Activated T-helper 1 cell treated with anti-CD3 and anti-CD28 coated beads, Interleukin-12 subunit alpha, Interleukin-12 subunit beta, Interleukin-2, Interleukin-4 antibody, amounts not matched to agents 30 ng/mL and 10 ng/mL and 1 ng/mL, durations not matched to agents 14 hours and 24 hours and 36 hours (primary cell): ENCODE results near the gene BRCA1. TPM values are rescaled to one million over a fixed set of nuclear protein-coding genes. Genes with fewer than 3 reads are reported as not detected.

ENCODE experiments used
- DNase-seq: peaks from one replicate; pipeline ENCODE4 v3.0.0; 2021; ENCODE audit warnings: low spot score
- H3K27ac Mint-ChIP-seq: one replicate; pipeline ENCODE4 v1.8.0; 2021; ENCODE audit warnings: mild to moderate bottlenecking, mixed read lengths
- H3K27me3 Mint-ChIP-seq: one replicate; pipeline ENCODE4 v1.8.0; 2022; ENCODE audit warnings: mild to moderate bottlenecking, moderate library complexity, mixed read lengths; ENCODE audit not compliant: insufficient read depth
- H3K36me3 Mint-ChIP-seq: one replicate; pipeline ENCODE4 v1.8.0; 2021; ENCODE audit warnings: low read depth, mixed read lengths
- H3K4me1 Mint-ChIP-seq: one replicate; pipeline ENCODE4 v1.8.0; 2021; ENCODE audit warnings: low read depth, mixed read lengths
- H3K4me3 Mint-ChIP-seq: one replicate; pipeline ENCODE4 v1.8.0; 2021; ENCODE audit warnings: mild to moderate bottlenecking, moderate library complexity, mixed read lengths
- H3K9me3 Mint-ChIP-seq: one replicate; pipeline ENCODE4 v1.8.0; 2021; ENCODE audit warnings: mixed read lengths
- intact Hi-C: fragments of 100-400 bp; cut with micrococcal nuclease; formaldehyde crosslinking; loops from one replicate; pipeline ENCODE4 v1.15.1; 2024
- total RNA-seq: library from RNA; stranded (reverse); gene quantifications from 2 replicates; pipeline ENCODE4 v1.2.3, GENCODE V29; 2022

Gene BRCA1
- total RNA-seq, 1 donor from 2014 or later: 79.8 TPM

DNA sequence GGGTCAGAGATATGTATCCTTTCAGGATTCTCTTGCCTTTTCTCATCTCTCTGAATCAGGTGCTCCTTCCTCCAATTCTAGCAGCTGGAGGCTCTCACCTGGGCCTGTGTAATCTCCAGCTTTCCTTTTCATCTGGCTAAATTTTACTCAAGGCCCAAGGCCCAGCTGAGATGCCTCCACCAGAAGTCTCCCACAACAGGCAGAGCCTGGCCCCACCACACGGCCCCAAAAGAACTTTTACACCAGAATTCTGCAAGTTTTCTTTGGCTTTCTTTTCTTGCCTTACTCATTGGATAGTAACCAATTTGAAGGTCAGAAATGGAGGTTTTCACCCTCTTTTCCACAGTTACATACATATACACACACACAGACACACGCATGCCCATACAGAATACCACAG lies 85.5 kb downstream of the BRCA1 start:
- no peak for DNase-seq
- Mint-ChIP-seq H3K4me1 (no peaks in the 10 kb centered on the region), H3K27me3 (no peaks in the 10 kb centered on the region), H3K9me3 (no peaks in the 10 kb centered on the region), H3K27ac (no peak overlapping the region), H3K36me3 (peaks cover 9% of the 10 kb centered on the region), H3K4me3 (no peak overlapping the region)
- intact Hi-C loops: no loop called here

- Mint-ChIP-seq H3K9me3 (no peaks in the 10 kb centered on the region), H3K27me3 (no peaks in the 10 kb centered on the region), H3K36me3 (no peaks in the 10 kb centered on the region), H3K4me1 (no peaks in the 10 kb centered on the region), H3K4me3 (no peak overlapping the region), H3K27ac (no peak overlapping the region)
- intact Hi-C loops: no loop called here
- no peak for DNase-seq
Observed at GRCh38 chr17:43034894-43035293, 90.3 kb downstream of the BRCA1 start.

DNA sequence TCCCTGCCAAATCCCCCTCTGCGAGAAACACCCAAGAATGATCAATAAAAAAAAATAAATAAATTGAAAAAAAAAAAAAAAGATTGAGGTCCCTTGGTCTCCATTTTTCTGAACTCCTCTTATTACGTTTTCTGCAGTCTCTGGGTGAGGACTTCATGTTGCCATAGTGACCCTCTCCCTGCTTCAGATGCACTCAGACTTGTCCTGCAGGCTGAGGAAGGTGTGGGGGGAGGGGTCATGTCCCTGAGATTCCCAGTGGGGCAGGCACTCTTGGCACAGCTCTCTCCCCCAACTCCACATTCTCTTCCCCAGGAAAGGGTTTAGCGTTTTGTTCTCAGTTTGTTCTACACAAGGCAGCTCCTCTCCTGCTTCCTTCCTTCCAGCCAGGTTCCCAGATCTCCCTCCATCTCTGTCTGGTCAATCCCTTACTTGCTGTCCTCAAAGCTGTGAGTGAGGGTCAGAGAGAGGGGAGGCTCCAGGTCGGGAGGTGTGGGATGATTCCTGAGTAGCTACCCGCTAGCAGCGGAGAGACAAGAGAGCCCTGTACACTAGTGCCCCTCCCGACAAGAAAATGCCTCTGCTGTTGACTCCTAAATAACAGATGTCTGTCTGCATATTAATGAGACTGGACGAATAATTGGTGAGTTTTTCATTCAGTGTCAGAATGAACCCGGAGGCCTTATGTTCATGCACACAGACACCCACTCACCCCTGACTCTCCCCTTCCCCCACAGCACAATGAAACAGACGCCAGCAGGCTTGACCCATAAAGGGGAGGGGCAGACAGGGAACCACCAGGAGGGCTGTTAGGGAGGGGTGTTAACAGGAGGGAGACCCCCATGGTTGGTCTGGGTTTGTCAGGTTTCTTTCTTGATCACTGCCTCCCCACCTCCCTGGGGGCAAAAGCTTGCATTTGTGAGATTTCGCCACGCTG lies 90.9 kb downstream of the BRCA1 start:
- intact Hi-C loops: no loop called here
- no peaks in the 10 kb centered on the region for H3K9me3 Mint-ChIP-seq
- no peak overlapping the region for H3K27ac Mint-ChIP-seq

GRCh38 chr17:43031666-43032065 lies 93.5 kb downstream of the BRCA1 start:
- H3K4me1 Mint-ChIP-seq: no peaks in the 10 kb centered on the region
- intact Hi-C loops: no loop called here
- peaks cover under 1% of the 10 kb centered on the region for H3K27me3 Mint-ChIP-seq
- no peak for DNase-seq
- H3K36me3 Mint-ChIP-seq: no peaks in the 10 kb centered on the region
- H3K4me3 Mint-ChIP-seq: no peak overlapping the region
- H3K9me3 Mint-ChIP-seq: no peaks in the 10 kb centered on the region
- no peak overlapping the region for H3K27ac Mint-ChIP-seq

More for the DNA sequence above, 90.9 kb downstream of the BRCA1 start:
- H3K4me1 Mint-ChIP-seq: no peaks in the 10 kb centered on the region
- H3K4me3 Mint-ChIP-seq: no peak overlapping the region
- H3K36me3 Mint-ChIP-seq: no peaks in the 10 kb centered on the region
- no peaks in the 10 kb centered on the region for H3K27me3 Mint-ChIP-seq
- DNase-seq: no peak

GRCh38 chr17:43030137-43030767 lies 94.9 kb downstream of the BRCA1 start:
- Mint-ChIP-seq H3K4me3 (no peak overlapping the region), H3K36me3 (no peaks in the 10 kb centered on the region), H3K27me3 (peaks cover 9% of the 10 kb centered on the region), H3K4me1 (no peaks in the 10 kb centered on the region), H3K9me3 (no peaks in the 10 kb centered on the region), H3K27ac (no peak overlapping the region)
- no peak for DNase-seq
- intact Hi-C loops: no loop called here

- no peak overlapping the region for H3K4me3 Mint-ChIP-seq
- DNase-seq: no peak
- H3K27ac Mint-ChIP-seq: no peak overlapping the region
- peaks cover 10% of the 10 kb centered on the region for H3K4me1 Mint-ChIP-seq
- peaks cover 2% of the 10 kb centered on the region for H3K36me3 Mint-ChIP-seq
- intact Hi-C loops: loop anchor here (10.0 kb wide), 1 partner anchor 286 kb away; no protein-coding TSS in a partner anchor
- no peaks in the 10 kb centered on the region for H3K9me3 Mint-ChIP-seq
- peaks cover 17% of the 10 kb centered on the region for H3K27me3 Mint-ChIP-seq
Observed at GRCh38 chr17:43028221-43028861, 96.8 kb downstream of the BRCA1 start.

DNA sequence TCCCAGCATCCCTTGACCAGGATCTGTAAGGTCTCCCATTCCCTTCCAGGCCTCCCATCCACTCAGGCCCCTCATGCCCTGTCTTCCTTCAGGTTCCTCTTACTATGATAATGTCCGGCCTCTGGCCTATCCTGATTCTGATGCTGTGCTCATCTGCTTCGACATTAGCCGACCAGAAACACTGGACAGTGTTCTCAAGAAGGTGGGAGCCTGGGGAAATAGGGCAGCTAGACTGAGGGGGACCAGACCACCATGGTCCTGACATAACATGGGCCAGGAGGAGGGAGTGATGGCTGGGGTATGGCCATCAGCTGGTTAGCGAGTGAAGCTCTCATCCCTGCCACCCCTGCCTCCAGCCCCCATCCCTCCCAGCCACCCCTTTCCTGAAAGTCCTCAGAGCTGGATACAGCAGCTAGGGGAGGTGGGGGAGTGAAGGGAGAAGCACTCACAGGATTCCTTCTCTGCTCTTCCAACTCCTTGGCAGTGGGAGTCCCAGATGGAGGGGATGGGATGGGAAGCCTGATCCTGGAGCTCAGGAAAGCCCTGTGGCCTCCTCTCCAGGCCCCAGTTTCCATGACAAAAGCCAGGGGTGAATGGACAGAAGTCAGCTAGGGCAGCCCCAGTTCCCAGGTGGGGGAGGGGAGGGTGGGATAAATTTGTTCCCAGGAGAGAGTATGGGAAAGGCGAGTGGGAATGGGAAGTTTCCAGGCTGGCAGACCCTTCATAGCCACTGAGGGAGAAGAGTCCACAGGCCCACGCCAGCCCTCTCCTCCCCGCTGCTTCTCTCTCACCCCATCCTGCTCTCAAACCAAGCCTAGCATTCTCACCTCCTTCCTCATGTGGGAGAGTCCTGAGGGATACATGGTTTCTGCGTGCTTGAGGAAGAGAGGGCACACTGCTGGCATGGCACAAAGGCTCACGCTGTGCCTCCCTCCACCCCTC lies 97.8 kb downstream of the BRCA1 start:
- Mint-ChIP-seq H3K4me1 (peaks cover 10% of the 10 kb centered on the region), H3K27ac (no peak overlapping the region), H3K27me3 (peaks cover 17% of the 10 kb centered on the region), H3K9me3 (no peaks in the 10 kb centered on the region), H3K36me3 (peaks cover 2% of the 10 kb centered on the region), H3K4me3 (no peak overlapping the region)
- intact Hi-C loops: loop anchor here (10.0 kb wide), 1 partner anchor 287 kb away; no protein-coding TSS in a partner anchor
- no peak for DNase-seq

DNA sequence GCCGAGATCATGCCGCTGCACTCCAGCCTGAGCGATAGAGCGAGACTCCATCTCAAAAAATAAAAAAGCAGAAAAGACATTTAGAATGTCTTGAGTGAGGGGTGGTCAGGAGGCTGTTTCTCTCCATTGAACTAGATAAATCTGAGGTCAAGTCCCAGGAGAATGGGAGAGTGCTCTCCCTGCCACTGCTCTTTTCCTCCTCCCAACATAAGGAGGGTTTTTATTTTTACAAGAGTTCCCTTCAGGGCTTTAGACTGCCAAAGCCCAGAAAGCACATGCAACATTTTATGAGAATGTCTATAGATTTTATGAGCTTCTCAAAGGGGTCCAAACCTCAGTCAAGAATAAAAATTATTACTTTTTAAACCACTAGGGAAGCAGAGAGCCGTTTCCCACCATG lies 98.6 kb downstream of the BRCA1 start:
- H3K4me3 Mint-ChIP-seq: no peak overlapping the region
- peaks cover 17% of the 10 kb centered on the region for H3K27me3 Mint-ChIP-seq
- no peak for DNase-seq
- intact Hi-C loops: loop anchor here (10.0 kb wide), 1 partner anchor 288 kb away; no protein-coding TSS in a partner anchor
- peaks cover 10% of the 10 kb centered on the region for H3K4me1 Mint-ChIP-seq
- peaks cover 2% of the 10 kb centered on the region for H3K36me3 Mint-ChIP-seq
- no peaks in the 10 kb centered on the region for H3K9me3 Mint-ChIP-seq
- H3K27ac Mint-ChIP-seq: no peak overlapping the region

- no peak overlapping the region for H3K27ac Mint-ChIP-seq
- no peaks in the 10 kb centered on the region for H3K9me3 Mint-ChIP-seq
- H3K36me3 Mint-ChIP-seq: peaks cover 2% of the 10 kb centered on the region
- peak overlapping the region; percentile 67 for H3K4me3 Mint-ChIP-seq
- H3K4me1 Mint-ChIP-seq: peaks cover 14% of the 10 kb centered on the region
- intact Hi-C loops: loop anchor here (10.0 kb wide), 1 partner anchor 289 kb away; no protein-coding TSS in a partner anchor
- H3K27me3 Mint-ChIP-seq: peaks cover 19% of the 10 kb centered on the region
- DNase-seq: no peak
Observed at GRCh38 chr17:43025766-43026537, 99.2 kb downstream of the BRCA1 start.

GRCh38 chr17:43025290-43025657 lies 99.9 kb downstream of the BRCA1 start:
- intact Hi-C loops: loop anchor here (10.0 kb wide), 1 partner anchor 290 kb away; no protein-coding TSS in a partner anchor
- H3K9me3 Mint-ChIP-seq: no peaks in the 10 kb centered on the region
- peaks cover 2% of the 10 kb centered on the region for H3K36me3 Mint-ChIP-seq
- H3K27me3 Mint-ChIP-seq: peaks cover 23% of the 10 kb centered on the region
- peaks cover 16% of the 10 kb centered on the region for H3K4me1 Mint-ChIP-seq
- no peak for DNase-seq
- peak overlapping the region; percentile 67 for H3K4me3 Mint-ChIP-seq
- peak overlapping the region; percentile 69 for H3K27ac Mint-ChIP-seq

DNA sequence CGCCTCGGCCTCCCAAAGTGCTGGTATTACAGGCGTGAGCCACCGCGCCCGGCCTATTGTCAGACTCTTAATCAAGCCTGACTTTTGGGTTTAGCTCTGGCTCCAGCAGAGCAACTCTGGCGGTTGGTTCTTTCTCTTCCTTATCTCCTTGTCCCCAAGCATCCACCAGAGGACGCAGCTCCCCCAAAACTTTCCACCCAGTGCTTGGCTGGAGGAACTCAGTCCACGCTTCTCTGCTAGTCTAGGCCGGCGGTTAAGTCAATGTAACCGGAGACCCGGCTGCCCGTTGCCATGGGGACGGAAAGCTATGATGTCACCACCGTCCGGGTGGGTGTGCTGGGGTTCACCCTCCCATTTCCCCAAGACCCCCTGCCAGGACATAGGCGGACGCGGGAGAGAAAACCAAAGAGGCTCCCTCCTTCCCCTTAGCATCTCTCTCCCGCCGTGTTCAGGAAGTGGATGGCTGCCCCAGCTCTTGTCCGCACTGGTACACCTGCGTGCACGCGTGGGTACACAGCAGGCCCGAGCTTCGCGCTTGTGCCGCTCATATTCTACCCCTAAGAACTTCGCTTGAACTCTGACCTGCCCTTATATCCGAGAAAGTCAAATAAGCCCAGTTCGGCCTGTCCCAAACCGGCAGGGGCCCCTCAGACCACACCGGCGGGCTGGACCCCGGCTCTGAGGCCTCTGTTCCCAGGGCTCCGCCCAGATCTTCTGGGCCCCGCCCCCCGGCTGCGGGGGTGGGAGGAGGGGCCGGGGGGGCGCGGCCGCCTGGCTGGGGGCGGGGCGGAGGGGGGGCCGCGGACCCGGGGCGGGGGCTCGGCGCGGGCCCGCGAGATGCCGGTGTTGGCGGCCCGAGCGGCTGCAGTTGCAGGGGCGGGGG lies 100.5 kb downstream of the BRCA1 start, which contains the start of gene RND2:
RND2 (plus strand) TSS at position 825 of the 883 bp plus-strand sequence. CDS start 117 bp downstream, outside the sequence.
- intact Hi-C loops: loop anchor here (1.0 to 10.0 kb wide), 7 partner anchors 44 to 832 kb away; partner anchors contain the start of genes BRCA1, GHDC, PLEKHH3 and PTGES3L
- peak; percentile 73 for DNase-seq
- no peaks in the 10 kb centered on the region for H3K9me3 Mint-ChIP-seq
- H3K27ac Mint-ChIP-seq: peak within 1 kb of the TSS; percentile 84
- H3K27me3 Mint-ChIP-seq: peaks cover 25% of the 10 kb centered on the region
- H3K36me3 Mint-ChIP-seq: peaks cover 2% of the 10 kb centered on the region
- peaks cover 16% of the 10 kb centered on the region for H3K4me1 Mint-ChIP-seq
- peak within 1 kb of the TSS; percentile 90 for H3K4me3 Mint-ChIP-seq
